ENCODE results near the gene MCU.
"Not testable (repeated sequence)": the region's sequence is repeated elsewhere in the genome, so short reads cannot be mapped to it uniquely, and the experiment has no call there.

MCU gene

DNA sequence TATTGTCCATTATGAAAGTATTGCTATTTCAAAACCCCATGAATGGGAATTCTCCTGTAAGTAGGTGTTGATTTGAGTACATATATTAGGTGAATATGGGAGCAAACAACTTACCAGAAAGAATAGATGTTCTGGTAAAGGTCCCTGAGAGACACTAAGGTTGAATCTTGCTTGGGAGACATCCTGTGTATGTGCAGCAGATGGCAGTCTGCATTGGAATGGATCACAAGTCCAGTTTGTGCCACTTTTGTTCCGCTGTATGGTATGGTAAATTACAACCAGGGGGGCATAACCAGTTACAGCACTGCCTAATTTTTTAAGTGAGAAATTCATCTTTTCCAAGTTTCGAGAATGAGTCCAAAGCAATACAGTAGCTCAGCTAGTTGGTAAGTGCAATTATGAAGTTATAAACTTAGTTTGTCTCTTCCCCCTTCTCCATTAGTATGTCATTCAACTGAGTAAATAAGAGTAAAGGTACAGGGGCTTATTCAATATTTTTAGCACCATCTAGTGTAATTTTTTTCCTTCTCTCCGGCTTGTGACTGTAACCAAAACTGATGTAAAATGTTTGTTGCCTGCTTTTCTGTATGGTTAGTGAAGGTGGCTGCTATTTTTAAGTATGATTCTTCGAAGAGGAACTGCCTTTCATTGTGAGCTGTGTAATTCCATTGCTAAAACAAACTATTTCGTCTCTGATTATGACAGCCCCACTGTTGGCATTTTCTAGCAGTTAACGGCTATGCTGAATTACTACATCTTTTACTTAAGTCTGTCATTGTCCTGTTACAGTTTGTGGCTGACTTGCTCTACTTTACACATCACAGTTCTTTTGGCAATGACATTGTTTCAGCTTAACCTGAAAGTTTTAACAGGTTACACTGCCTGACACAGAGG lies 2.8 kb downstream of the MCU start:
- Histone ChIP-seq H3K27me3 (ENCODE audit: control insufficient read depth in 1 of 2, insufficient read depth in 2 of 2, low read length in 2 of 2) (no peaks in the 10 kb centered on the region), H3K27ac (ENCODE audit: low read depth, low read length) (no peak overlapping the region)

DNA sequence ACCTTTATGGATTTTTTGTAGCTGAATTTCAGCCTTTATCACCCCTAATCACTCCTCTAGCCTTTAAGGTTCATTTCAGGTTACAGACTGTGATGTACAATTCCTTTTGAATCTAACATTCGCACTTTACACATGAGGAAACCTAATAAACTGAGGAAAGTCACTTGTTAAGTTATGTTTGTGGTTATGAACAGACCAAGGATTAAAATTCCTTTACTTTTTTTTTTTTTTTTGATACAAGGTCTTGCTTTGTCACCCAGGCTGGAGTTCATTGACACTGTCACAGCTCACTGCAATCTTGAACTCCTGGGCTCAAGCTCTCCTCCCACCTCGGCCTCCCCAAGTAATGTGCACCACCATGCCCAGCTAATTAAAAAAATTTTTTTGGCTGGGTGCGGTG lies 3.6 kb downstream of the MCU start:
- Histone ChIP-seq H3K36me3 (ENCODE audit: control insufficient read depth in 1 of 2, insufficient read depth in 2 of 2, low read length in 2 of 2) (no peaks in the 10 kb centered on the region), H3K4me3 (ENCODE audit: low read depth in 1 of 2, low read length in 2 of 2) (no peak overlapping the region), H3K9ac (ENCODE audit: low read depth in 1 of 2, low read length in 2 of 2) (peak overlapping the region in 1 of 2 donors; percentile 16), H3K27me3 (ENCODE audit: control insufficient read depth in 1 of 2, insufficient read depth in 2 of 2, low read length in 2 of 2) (no peaks in the 10 kb centered on the region), H3K9me3 (ENCODE audit: control insufficient read depth in 1 of 2, low read length in 2 of 2) (no peaks in the 10 kb centered on the region), H3K27ac (ENCODE audit: low read depth, low read length) (no peak overlapping the region), H3K4me1 (ENCODE audit: control insufficient read depth in 1 of 2, insufficient read depth in 2 of 2, low read length in 2 of 2) (peaks cover 19 to 28% of the 10 kb centered on the region in 2 donors)

More for the DNA sequence above, 2.8 kb downstream of the MCU start:
- Histone ChIP-seq H3K9ac (ENCODE audit: low read depth in 1 of 2, low read length in 2 of 2) (peak overlapping the region in 1 of 2 donors; percentile 20), H3K9me3 (ENCODE audit: control insufficient read depth in 1 of 2, low read length in 2 of 2) (no peaks in the 10 kb centered on the region), H3K4me3 (ENCODE audit: low read depth in 1 of 2, low read length in 2 of 2) (peak overlapping the region in 1 of 2 donors; percentile 82), H3K36me3 (ENCODE audit: control insufficient read depth in 1 of 2, insufficient read depth in 2 of 2, low read length in 2 of 2) (no peaks in the 10 kb centered on the region), H3K4me1 (ENCODE audit: control insufficient read depth in 1 of 2, insufficient read depth in 2 of 2, low read length in 2 of 2) (peaks cover 19 to 28% of the 10 kb centered on the region in 2 donors)

DNA sequence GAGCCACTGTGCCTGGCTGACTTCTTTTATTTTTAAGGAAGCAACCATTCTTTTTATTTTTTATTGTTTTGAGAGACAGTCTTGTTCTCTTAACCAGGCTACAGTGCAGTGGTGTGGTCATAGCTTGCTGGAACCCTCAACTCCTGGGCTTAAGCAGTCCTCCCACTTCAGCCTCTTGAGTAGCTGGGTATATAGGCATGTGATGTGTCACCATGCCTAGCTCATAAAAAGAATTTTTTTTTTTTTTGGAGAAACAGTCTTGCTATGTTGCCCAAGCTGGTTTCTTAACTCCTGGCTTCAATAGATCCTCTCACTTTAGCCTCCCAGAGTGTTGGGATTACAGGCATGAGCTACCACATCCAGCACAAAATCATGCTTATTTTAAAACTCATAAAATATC lies 5.8 kb downstream of the MCU start:
- peaks cover 15 to 25% of the 10 kb centered on the region in 2 donors for H3K4me1 ChIP-seq (ENCODE audit: control insufficient read depth in 1 of 2, insufficient read depth in 2 of 2, low read length in 2 of 2)
- no peak overlapping the region for H3K27ac ChIP-seq (ENCODE audit: low read depth, low read length)
- no peaks in the 10 kb centered on the region for H3K9me3 ChIP-seq (ENCODE audit: control insufficient read depth in 1 of 2, low read length in 2 of 2)
- H3K9ac ChIP-seq (ENCODE audit: low read depth in 1 of 2, low read length in 2 of 2), result no peak overlapping the region
- peaks cover 0 to 3% of the 10 kb centered on the region in 2 donors for H3K36me3 ChIP-seq (ENCODE audit: control insufficient read depth in 1 of 2, insufficient read depth in 2 of 2, low read length in 2 of 2)
- H3K4me3 ChIP-seq (ENCODE audit: low read depth in 1 of 2, low read length in 2 of 2), result no peak overlapping the region
- no peaks in the 10 kb centered on the region for H3K27me3 ChIP-seq (ENCODE audit: control insufficient read depth in 1 of 2, insufficient read depth in 2 of 2, low read length in 2 of 2)

DNA sequence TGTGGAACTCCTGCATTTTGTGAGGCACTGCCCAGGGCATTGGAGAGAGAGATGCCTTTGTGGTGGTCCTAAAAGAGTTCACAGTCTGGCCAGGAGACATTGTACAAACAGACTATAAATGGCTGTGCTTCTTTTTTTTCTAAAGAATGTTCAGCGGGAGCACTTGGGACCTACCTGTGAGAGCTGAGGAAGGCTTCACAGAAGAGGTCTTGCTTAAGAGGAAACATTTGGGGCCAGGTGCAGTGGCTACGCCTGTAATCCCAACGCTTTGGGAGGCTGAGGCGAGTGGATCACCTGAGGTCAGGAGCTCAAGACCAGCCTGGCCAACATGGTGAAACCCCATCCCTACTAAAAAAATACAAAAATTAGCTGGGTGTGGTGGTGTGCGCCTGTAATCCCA lies 10.5 kb downstream of the MCU start:
- not testable (repeated sequence) for H3K4me3 ChIP-seq (ENCODE audit: low read depth in 1 of 2, low read length in 2 of 2); H3K9me3 ChIP-seq (ENCODE audit: control insufficient read depth in 1 of 2, low read length in 2 of 2); H3K9ac ChIP-seq (ENCODE audit: low read depth in 1 of 2, low read length in 2 of 2); H3K36me3 ChIP-seq (ENCODE audit: control insufficient read depth in 1 of 2, insufficient read depth in 2 of 2, low read length in 2 of 2); H3K27ac ChIP-seq (ENCODE audit: low read depth, low read length); H3K27me3 ChIP-seq (ENCODE audit: control insufficient read depth in 1 of 2, insufficient read depth in 2 of 2, low read length in 2 of 2); H3K4me1 ChIP-seq (ENCODE audit: control insufficient read depth in 1 of 2, insufficient read depth in 2 of 2, low read length in 2 of 2)

DNA sequence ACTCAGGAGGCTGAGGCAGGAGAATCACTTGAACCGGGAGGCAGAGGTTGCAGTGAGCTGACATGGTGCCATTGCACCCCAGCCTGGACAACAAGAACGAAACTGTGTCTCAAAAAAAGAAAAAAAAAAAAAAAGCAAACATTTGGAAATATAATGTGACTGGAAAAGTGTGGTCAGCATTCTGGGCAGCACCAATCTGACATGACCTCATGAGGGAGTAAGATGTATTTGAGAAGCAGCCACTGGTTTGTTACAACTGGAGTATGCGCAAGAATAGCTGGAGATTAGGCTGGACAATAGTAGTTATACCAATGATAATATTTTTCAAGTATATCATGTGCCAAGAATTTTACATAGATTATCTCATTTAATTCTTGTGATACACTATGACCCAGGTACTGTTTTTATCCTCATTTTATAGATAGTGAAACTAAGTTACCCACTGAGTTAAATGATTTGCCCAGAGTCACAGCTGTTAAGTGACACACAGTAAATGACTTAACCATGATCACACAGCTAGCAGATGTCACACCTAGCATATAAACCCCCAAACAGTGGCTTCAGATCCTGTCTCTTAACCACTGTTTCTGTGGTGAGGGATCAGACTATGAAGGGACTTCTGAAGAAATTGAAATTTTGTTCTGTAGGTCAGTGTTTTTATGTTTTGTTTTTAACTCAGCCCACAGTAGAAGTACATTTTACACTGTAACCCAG lies 11.1 kb downstream of the MCU start:
- Histone ChIP-seq H3K4me1 (ENCODE audit: control insufficient read depth in 1 of 2, insufficient read depth in 2 of 2, low read length in 2 of 2) (peaks cover 0 to 3% of the 10 kb centered on the region in 2 donors), H3K27me3 (ENCODE audit: control insufficient read depth in 1 of 2, insufficient read depth in 2 of 2, low read length in 2 of 2) (no peaks in the 10 kb centered on the region), H3K9ac (ENCODE audit: low read depth in 1 of 2, low read length in 2 of 2) (no peak overlapping the region), H3K36me3 (ENCODE audit: control insufficient read depth in 1 of 2, insufficient read depth in 2 of 2, low read length in 2 of 2) (peaks cover 0 to 3% of the 10 kb centered on the region in 2 donors), H3K4me3 (ENCODE audit: low read depth in 1 of 2, low read length in 2 of 2) (no peak overlapping the region), H3K27ac (ENCODE audit: low read depth, low read length) (no peak overlapping the region), H3K9me3 (ENCODE audit: control insufficient read depth in 1 of 2, low read length in 2 of 2) (no peaks in the 10 kb centered on the region)

DNA sequence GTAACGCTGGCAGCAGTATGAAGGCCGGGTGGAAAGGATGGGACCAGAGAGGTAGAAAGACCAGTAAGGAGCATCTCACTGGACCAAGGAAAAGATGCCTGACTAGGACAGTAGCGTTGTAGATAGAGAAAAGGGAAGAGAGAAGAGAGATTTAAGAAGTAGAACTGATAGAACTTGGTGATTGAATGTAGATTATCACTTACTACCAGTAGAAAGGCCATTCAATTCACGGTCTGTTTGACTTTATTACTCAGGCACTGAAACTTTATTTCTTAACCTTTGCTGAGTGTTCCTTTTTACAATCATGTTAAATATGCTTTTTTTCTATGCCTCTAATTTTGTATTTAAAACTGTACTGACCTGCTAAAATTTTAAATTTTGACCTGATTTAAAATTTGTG lies 12.2 kb downstream of the MCU start:
- H3K36me3 ChIP-seq (ENCODE audit: control insufficient read depth in 1 of 2, insufficient read depth in 2 of 2, low read length in 2 of 2), result peaks cover 0 to 3% of the 10 kb centered on the region in 2 donors
- H3K27ac ChIP-seq (ENCODE audit: low read depth, low read length), result no peak overlapping the region
- H3K27me3 ChIP-seq (ENCODE audit: control insufficient read depth in 1 of 2, insufficient read depth in 2 of 2, low read length in 2 of 2), result no peaks in the 10 kb centered on the region
- H3K4me3 ChIP-seq (ENCODE audit: low read depth in 1 of 2, low read length in 2 of 2), result no peak overlapping the region
- no peaks in the 10 kb centered on the region for H3K9me3 ChIP-seq (ENCODE audit: control insufficient read depth in 1 of 2, low read length in 2 of 2)
- H3K4me1 ChIP-seq (ENCODE audit: control insufficient read depth in 1 of 2, insufficient read depth in 2 of 2, low read length in 2 of 2), result peaks cover 0 to 3% of the 10 kb centered on the region in 2 donors
- H3K9ac ChIP-seq (ENCODE audit: low read depth in 1 of 2, low read length in 2 of 2), result no peak overlapping the region

DNA sequence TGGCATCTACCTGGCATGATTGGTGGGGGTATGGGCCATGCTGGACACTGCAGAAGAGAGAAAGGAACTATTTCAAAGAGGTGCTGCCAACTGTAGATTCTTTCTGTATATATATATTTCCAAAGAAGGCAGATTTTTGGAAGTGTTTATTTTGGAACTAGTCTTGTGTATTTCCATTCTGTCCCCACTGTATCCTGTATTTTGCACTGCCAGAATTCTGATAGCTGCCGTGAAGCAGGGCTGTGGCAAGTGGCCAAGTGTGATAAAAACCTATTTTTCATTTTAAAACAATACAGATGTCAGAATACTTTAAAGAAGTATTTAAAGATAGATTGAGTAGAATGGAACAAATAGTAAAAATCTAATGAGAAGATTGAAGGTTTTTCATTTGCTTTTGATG lies 17.1 kb downstream of the MCU start:
- H3K9ac ChIP-seq (ENCODE audit: low read depth in 1 of 2, low read length in 2 of 2), result no peak overlapping the region
- H3K4me3 ChIP-seq (ENCODE audit: low read depth in 1 of 2, low read length in 2 of 2), result no peak overlapping the region
- H3K4me1 ChIP-seq (ENCODE audit: control insufficient read depth in 1 of 2, insufficient read depth in 2 of 2, low read length in 2 of 2), result peaks cover 0 to 4% of the 10 kb centered on the region in 2 donors
- no peaks in the 10 kb centered on the region for H3K36me3 ChIP-seq (ENCODE audit: control insufficient read depth in 1 of 2, insufficient read depth in 2 of 2, low read length in 2 of 2)
- H3K27me3 ChIP-seq (ENCODE audit: control insufficient read depth in 1 of 2, insufficient read depth in 2 of 2, low read length in 2 of 2), result no peaks in the 10 kb centered on the region
- H3K9me3 ChIP-seq (ENCODE audit: control insufficient read depth in 1 of 2, low read length in 2 of 2), result no peaks in the 10 kb centered on the region
- no peak overlapping the region for H3K27ac ChIP-seq (ENCODE audit: low read depth, low read length)

DNA sequence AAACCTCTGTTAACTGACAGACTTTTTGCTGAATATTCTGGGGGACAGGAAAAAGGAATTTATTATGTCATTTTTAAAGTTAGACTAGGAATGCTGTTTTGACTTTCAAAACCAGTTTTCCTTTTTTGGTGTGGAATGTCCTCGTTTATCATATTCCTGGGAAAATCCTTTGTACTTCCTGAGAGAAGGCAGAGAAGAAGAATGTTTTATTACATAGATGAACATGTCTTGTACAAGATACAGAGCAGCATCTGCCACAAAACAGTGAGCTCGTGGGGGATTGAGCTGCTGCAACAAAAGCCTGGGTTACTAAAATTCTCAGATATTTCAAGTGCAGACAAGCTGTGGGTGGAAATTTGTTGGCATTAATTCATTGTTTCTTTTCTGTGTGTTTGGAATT lies 20.2 kb downstream of the MCU start:
- peaks cover 12 to 18% of the 10 kb centered on the region in 2 donors for H3K36me3 ChIP-seq (ENCODE audit: control insufficient read depth in 1 of 2, insufficient read depth in 2 of 2, low read length in 2 of 2)
- no peak overlapping the region for H3K4me3 ChIP-seq (ENCODE audit: low read depth in 1 of 2, low read length in 2 of 2)
- peaks cover 0 to 4% of the 10 kb centered on the region in 2 donors for H3K4me1 ChIP-seq (ENCODE audit: control insufficient read depth in 1 of 2, insufficient read depth in 2 of 2, low read length in 2 of 2)
- H3K27me3 ChIP-seq (ENCODE audit: control insufficient read depth in 1 of 2, insufficient read depth in 2 of 2, low read length in 2 of 2), result no peaks in the 10 kb centered on the region
- no peak overlapping the region for H3K9ac ChIP-seq (ENCODE audit: low read depth in 1 of 2, low read length in 2 of 2)
- no peaks in the 10 kb centered on the region for H3K9me3 ChIP-seq (ENCODE audit: control insufficient read depth in 1 of 2, low read length in 2 of 2)
- H3K27ac ChIP-seq (ENCODE audit: low read depth, low read length), result no peak overlapping the region

DNA sequence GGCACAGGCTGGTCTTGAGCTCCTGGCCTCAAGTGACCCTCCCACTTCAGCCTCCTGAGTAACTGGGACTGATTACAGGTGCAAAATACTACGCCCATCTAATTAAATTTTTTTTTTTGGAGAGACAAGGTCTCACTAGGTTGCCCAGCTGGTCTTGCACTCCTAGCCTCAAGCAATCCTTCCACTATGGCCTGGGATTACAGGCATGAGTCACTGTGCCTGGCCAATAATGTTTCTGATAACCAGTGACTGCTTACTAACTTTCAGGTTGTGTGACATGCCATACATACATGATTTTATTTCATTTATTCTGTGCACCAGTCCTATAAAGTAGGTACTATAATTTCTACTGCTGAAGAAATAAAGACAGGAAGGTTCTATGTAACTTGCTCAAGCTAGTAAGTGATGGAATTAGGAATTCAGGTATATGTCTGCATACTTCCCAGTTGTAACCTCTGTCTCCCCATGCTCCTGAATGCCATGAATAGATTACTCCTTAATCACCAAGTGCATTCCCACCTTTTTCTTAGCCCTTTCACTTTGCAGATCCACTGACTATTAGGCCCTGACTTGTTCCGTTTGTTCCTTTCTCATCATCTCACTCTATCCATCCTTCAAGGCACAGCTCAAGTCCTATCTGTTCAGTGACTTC lies 28.1 kb downstream of the MCU start:
- H3K27ac ChIP-seq (ENCODE audit: low read depth, low read length), result no peak overlapping the region
- H3K4me3 ChIP-seq (ENCODE audit: low read depth in 1 of 2, low read length in 2 of 2), result no peak overlapping the region
- peaks cover 0 to 4% of the 10 kb centered on the region in 2 donors for H3K4me1 ChIP-seq (ENCODE audit: control insufficient read depth in 1 of 2, insufficient read depth in 2 of 2, low read length in 2 of 2)
- peaks cover 9 to 22% of the 10 kb centered on the region in 2 donors for H3K36me3 ChIP-seq (ENCODE audit: control insufficient read depth in 1 of 2, insufficient read depth in 2 of 2, low read length in 2 of 2)
- no peaks in the 10 kb centered on the region for H3K27me3 ChIP-seq (ENCODE audit: control insufficient read depth in 1 of 2, insufficient read depth in 2 of 2, low read length in 2 of 2)
- H3K9me3 ChIP-seq (ENCODE audit: control insufficient read depth in 1 of 2, low read length in 2 of 2), result no peaks in the 10 kb centered on the region
- no peak overlapping the region for H3K9ac ChIP-seq (ENCODE audit: low read depth in 1 of 2, low read length in 2 of 2)

Measured in duodenal mucosa (tissue), 2 donors.